SJSA1 (cell line): ENCODE data around the gene CCDC7. TPM values are rescaled to one million over a fixed set of nuclear protein-coding genes. Genes with fewer than 3 reads are reported as not detected.
"Not testable (repeated sequence)": the region's sequence is repeated elsewhere in the genome, so short reads cannot be mapped to it uniquely, and the experiment has no call there.

Experiments used
- DNase-seq, 2 experiments: peaks; one replicate each; pipeline ENCODE4 v3.0.0-alpha.2; 2015 to 2020; ENCODE audit warnings: low spot score in 2 of 2, low read depth in 1 of 2
- H3K27ac ChIP-seq: fragments of 250-450 bp; sonication (Bioruptor Pico); 2 replicates; pipeline ENCODE4 v1.5.1; 2020; ENCODE audit warnings: mild to moderate bottlenecking, moderate library complexity
- H3K27me3 ChIP-seq: fragments of 250-450 bp; sonication (Bioruptor Pico); replicated peaks from 2 replicates; pipeline ENCODE4 v1.5.1; 2020; ENCODE audit warnings: mild to moderate bottlenecking, moderate library complexity
- H3K36me3 ChIP-seq: fragments of 250-450 bp; sonication (Bioruptor Pico); 2 replicates; pipeline ENCODE4 v1.5.1; 2020; ENCODE audit warnings: mild to moderate bottlenecking
- H3K4me1 ChIP-seq: fragments of 250-450 bp; sonication (Bioruptor Pico); replicated peaks from 2 replicates; pipeline ENCODE4 v1.6.1; 2021; ENCODE audit warnings: mild to moderate bottlenecking
- H3K4me3 ChIP-seq: fragments of 250-450 bp; sonication (Bioruptor Pico); 2 replicates; pipeline ENCODE4 v1.5.1; 2020; ENCODE audit warnings: mild to moderate bottlenecking
- H3K9me3 ChIP-seq: fragments of 250-450 bp; sonication (Bioruptor Pico); replicated peaks from 2 replicates; pipeline ENCODE4 v1.5.1; 2020; ENCODE audit warnings: mild to moderate bottlenecking
- total RNA-seq: library from RNA; depleted of rRNA; stranded (reverse); fragments of >200 nt; shearing (Covaris generic); gene quantifications from 2 replicates; pipeline ENCODE4 v1.2.3, GENCODE V29; 2014

The CCDC7 gene
- total RNA-seq, 1 experiment from 2014 or later: 4.8 TPM

GRCh38 chr10:32556783-32557395, 110.9 kb downstream of the CCDC7 start:
- no peaks in the 10 kb centered on the region for H3K36me3 ChIP-seq
- no peaks in the 10 kb centered on the region for H3K27me3 ChIP-seq
- no peaks in the 10 kb centered on the region for H3K9me3 ChIP-seq
- H3K27ac ChIP-seq: no peak overlapping the region
- no peaks in the 10 kb centered on the region for H3K4me1 ChIP-seq
- DNase-seq: no peak
- no peak overlapping the region for H3K4me3 ChIP-seq

GRCh38 chr10:32562695-32563094, 116.8 kb downstream of the CCDC7 start:
- not testable (repeated sequence) for H3K9me3 ChIP-seq, H3K36me3 ChIP-seq, H3K4me3 ChIP-seq, H3K4me1 ChIP-seq, H3K27ac ChIP-seq, H3K27me3 ChIP-seq, DNase-seq

GRCh38 chr10:32577448-32577847, 131.5 kb downstream of the CCDC7 start:
- no peak for DNase-seq
- no peak overlapping the region for H3K4me3 ChIP-seq

GRCh38 chr10:32582946-32583345, 137.0 kb downstream of the CCDC7 start:
- no peak overlapping the region for H3K4me3 ChIP-seq
- H3K9me3 ChIP-seq: no peaks in the 10 kb centered on the region
- H3K36me3 ChIP-seq: no peaks in the 10 kb centered on the region
- H3K4me1 ChIP-seq: no peaks in the 10 kb centered on the region
- H3K27ac ChIP-seq: no peak overlapping the region
- DNase-seq: no peak
- H3K27me3 ChIP-seq: no peaks in the 10 kb centered on the region

More at GRCh38 chr10:32577448-32577847, 131.5 kb downstream of the CCDC7 start:
- Histone ChIP-seq H3K4me1 (no peaks in the 10 kb centered on the region), H3K27ac (no peak overlapping the region), H3K9me3 (no peaks in the 10 kb centered on the region), H3K27me3 (no peaks in the 10 kb centered on the region), H3K36me3 (no peaks in the 10 kb centered on the region)

- not testable (repeated sequence) for H3K27me3 ChIP-seq, H3K36me3 ChIP-seq, H3K4me1 ChIP-seq, H3K9me3 ChIP-seq, DNase-seq, H3K4me3 ChIP-seq, H3K27ac ChIP-seq
Measured at GRCh38 chr10:32598022-32598421, 152.1 kb downstream of the CCDC7 start.

GRCh38 chr10:32600317-32600716, 154.4 kb downstream of the CCDC7 start:
- H3K4me1 ChIP-seq: no peaks in the 10 kb centered on the region
- H3K27ac ChIP-seq: no peak overlapping the region
- no peaks in the 10 kb centered on the region for H3K9me3 ChIP-seq
- H3K36me3 ChIP-seq: no peaks in the 10 kb centered on the region
- no peaks in the 10 kb centered on the region for H3K27me3 ChIP-seq
- no peak for DNase-seq
- H3K4me3 ChIP-seq: no peak overlapping the region

- H3K27me3 ChIP-seq, H3K4me1 ChIP-seq, DNase-seq, H3K4me3 ChIP-seq, H3K27ac ChIP-seq, H3K9me3 ChIP-seq, H3K36me3 ChIP-seq: not testable (repeated sequence)
Measured at GRCh38 chr10:32601562-32601961, 155.6 kb downstream of the CCDC7 start.

- H3K9me3 ChIP-seq: no peaks in the 10 kb centered on the region
- DNase-seq: no peak
- H3K4me1 ChIP-seq: no peaks in the 10 kb centered on the region
- no peak overlapping the region for H3K27ac ChIP-seq
- H3K27me3 ChIP-seq: no peaks in the 10 kb centered on the region
- no peaks in the 10 kb centered on the region for H3K36me3 ChIP-seq
- H3K4me3 ChIP-seq: no peak overlapping the region
Measured at GRCh38 chr10:32605787-32606186, 159.8 kb downstream of the CCDC7 start.

GRCh38 chr10:32610543-32610942, 164.6 kb downstream of the CCDC7 start:
- not testable (repeated sequence) for H3K4me1 ChIP-seq, H3K4me3 ChIP-seq, H3K27ac ChIP-seq, DNase-seq, H3K36me3 ChIP-seq, H3K27me3 ChIP-seq, H3K9me3 ChIP-seq

GRCh38 chr10:32616438-32616837, 170.5 kb downstream of the CCDC7 start:
- Histone ChIP-seq H3K27me3 (no peaks in the 10 kb centered on the region), H3K9me3 (no peaks in the 10 kb centered on the region), H3K4me1 (no peaks in the 10 kb centered on the region), H3K27ac (no peak overlapping the region), H3K36me3 (no peaks in the 10 kb centered on the region), H3K4me3 (no peak overlapping the region)
- DNase-seq: no peak

GRCh38 chr10:32618482-32618881, 172.5 kb downstream of the CCDC7 start:
- H3K27ac ChIP-seq: no peak overlapping the region
- no peaks in the 10 kb centered on the region for H3K9me3 ChIP-seq
- DNase-seq: no peak

GRCh38 chr10:32621969-32622368, 176.0 kb downstream of the CCDC7 start:
- Histone ChIP-seq H3K4me3 (no peak overlapping the region), H3K9me3 (no peaks in the 10 kb centered on the region), H3K27me3 (no peaks in the 10 kb centered on the region), H3K36me3 (no peaks in the 10 kb centered on the region), H3K27ac (no peak overlapping the region), H3K4me1 (no peaks in the 10 kb centered on the region)
- no peak for DNase-seq

More at GRCh38 chr10:32618482-32618881, 172.5 kb downstream of the CCDC7 start:
- no peaks in the 10 kb centered on the region for H3K27me3 ChIP-seq
- H3K4me1 ChIP-seq: no peaks in the 10 kb centered on the region
- H3K4me3 ChIP-seq: no peak overlapping the region
- no peaks in the 10 kb centered on the region for H3K36me3 ChIP-seq

GRCh38 chr10:32622409-32622808, 176.5 kb downstream of the CCDC7 start:
- H3K27me3 ChIP-seq: no peaks in the 10 kb centered on the region
- H3K36me3 ChIP-seq: no peaks in the 10 kb centered on the region
- H3K4me3 ChIP-seq: no peak overlapping the region
- DNase-seq: no peak
- H3K9me3 ChIP-seq: no peaks in the 10 kb centered on the region
- H3K4me1 ChIP-seq: no peaks in the 10 kb centered on the region
- H3K27ac ChIP-seq: no peak overlapping the region

- H3K4me1 ChIP-seq: no peaks in the 10 kb centered on the region
- no peaks in the 10 kb centered on the region for H3K9me3 ChIP-seq
- H3K27ac ChIP-seq: no peak overlapping the region
- no peak overlapping the region for H3K4me3 ChIP-seq
- H3K27me3 ChIP-seq: no peaks in the 10 kb centered on the region
- H3K36me3 ChIP-seq: no peaks in the 10 kb centered on the region
- no peak for DNase-seq
Measured at GRCh38 chr10:32627183-32627582, 181.2 kb downstream of the CCDC7 start.

GRCh38 chr10:32629910-32630309, 184.0 kb downstream of the CCDC7 start:
- H3K27ac ChIP-seq: no peak overlapping the region
- H3K9me3 ChIP-seq: no peaks in the 10 kb centered on the region
- no peaks in the 10 kb centered on the region for H3K36me3 ChIP-seq
- no peak overlapping the region for H3K4me3 ChIP-seq
- no peaks in the 10 kb centered on the region for H3K4me1 ChIP-seq
- DNase-seq: no peak
- H3K27me3 ChIP-seq: no peaks in the 10 kb centered on the region
